K562 (cell line): ENCODE data around the gene MEP1B. TPM values are rescaled to one million over a fixed set of nuclear protein-coding genes. Genes with fewer than 3 reads are reported as not detected.

Source experiments
- ATAC-seq: fragments of 200-7000 bp; cut with Tn5 transposase; 3 replicates; pipeline ENCODE4 v1.9.1; 2020; ENCODE audit warnings: moderate library complexity
- BruUV-seq: library from RNA; stranded (reverse); fragments of 400-500 nt; replicated peaks from 2 replicates; lab custom pipeline; 2021; lab: Mats Ljungman, UMichigan
- CTCF ChIA-PET: fragments of 300-600 bp; formaldehyde crosslinking; extraction: SDS; loops from one replicate; lab custom pipeline; 2021; ENCODE audit warnings: low intra/inter-chr PET ratio; lab: Yijun Ruan, JAX
- POLR2A ChIA-PET: fragments of 300-600, 350-650 bp; sonication (Branson Sonifier 250); formaldehyde crosslinking; extraction: SDS; loops from one replicate; lab custom pipeline; 2021; ENCODE audit warnings: antibody characterized with exemption, inconsistent platforms; lab: Yijun Ruan, JAX
- DNase-seq, 4 experiments: peaks; one replicate each; pipeline versions ENCODE4 v3.0.0 to v3.0.0-alpha.2; 2011 to 2018; ENCODE audit warnings: low spot score in 3 of 4, mixed read lengths in 3 of 4; ENCODE audit errors: extremely low read depth in 1 of 4
- FAIRE-seq: peaks from 2 replicates; lab custom pipeline; 2011; peaks lifted over from hg19 to GRCh38; lab: Jason Lieb, UNC
- H2AFZ ChIP-seq: 2 replicates; pipeline ENCODE4 v1.6.0; 2011; ENCODE audit warnings: low read depth, low read length, control low read depth, inconsistent platforms
- H3K27ac ChIP-seq: fragments of 200-600 bp; 3 replicates; pipeline ENCODE4 v1.8.0; 2011; ENCODE audit warnings: low read depth, mild to moderate bottlenecking, control low read depth, inconsistent platforms, low read length, moderate library complexity, mixed read lengths; ENCODE audit errors: extremely low read depth
- H3K27me3 ChIP-seq, 2 experiments: fragments of 300-600 bp in 1 of 2; 2 replicates in 1 of 2; 3 replicates in 1 of 2; pipeline versions ENCODE4 v1.6.0 to v1.8.0; 2011; ENCODE audit warnings: inconsistent platforms in 2 of 2, low read length in 2 of 2, mild to moderate bottlenecking in 1 of 2, mixed read lengths in 1 of 2, moderate library complexity in 1 of 2; ENCODE audit not compliant: control insufficient read depth in 2 of 2, insufficient read depth in 2 of 2
- H3K36me3 ChIP-seq: fragments of 300-600 bp; 3 replicates; pipeline ENCODE4 v1.8.0; 2011; ENCODE audit warnings: mild to moderate bottlenecking, low read length, inconsistent platforms; ENCODE audit not compliant: control insufficient read depth, insufficient read depth
- H3K4me1 ChIP-seq, 2 experiments: fragments of 200-600 bp in 1 of 2; replicated peaks in 1 of 2; 2 replicates in 1 of 2; 3 replicates in 1 of 2; pipeline versions ENCODE4 v1.5.1 to v1.8.0; 2011; ENCODE audit warnings: inconsistent platforms in 2 of 2, low read length in 2 of 2, mild to moderate bottlenecking in 1 of 2, mixed read lengths in 1 of 2, moderate library complexity in 1 of 2; ENCODE audit not compliant: control insufficient read depth in 2 of 2, insufficient read depth in 2 of 2
- H3K4me2 ChIP-seq: 2 replicates; pipeline ENCODE4 v1.6.1; 2011; ENCODE audit warnings: low read length, control low read depth, inconsistent platforms, mixed read lengths; ENCODE audit not compliant: insufficient read depth
- H3K4me3 ChIP-seq: fragments of 200-600 bp; sonication (generic), shearing (Covaris generic); 2 replicates; pipeline ENCODE4 v1.5.1; 2016; ENCODE audit warnings: control low read depth, inconsistent platforms
- H3K79me2 ChIP-seq: fragments of 200-600 bp; 3 replicates; pipeline ENCODE4 v1.8.0; 2011; ENCODE audit warnings: low read length, inconsistent platforms; ENCODE audit not compliant: control insufficient read depth, insufficient read depth
- H3K9ac ChIP-seq, 2 experiments: 2 replicates each; pipeline versions ENCODE4 v1.6.0 to v1.6.1; 2011; ENCODE audit warnings: low read depth in 2 of 2, low read length in 2 of 2, control low read depth in 1 of 2, inconsistent platforms in 1 of 2, mild to moderate bottlenecking in 1 of 2, mixed read lengths in 1 of 2; ENCODE audit not compliant: insufficient read depth in 1 of 2
- H3K9me1 ChIP-seq: one replicate; pipeline ENCODE4 v1.6.0; 2011; ENCODE audit warnings: inconsistent platforms, mild to moderate bottlenecking, low read length, moderate library complexity; ENCODE audit not compliant: control insufficient read depth, insufficient read depth
- H3K9me3 ChIP-seq: replicated peaks from 2 replicates; pipeline ENCODE4 v1.5.1; 2011; ENCODE audit warnings: low read depth, low read length, inconsistent platforms; ENCODE audit not compliant: control insufficient read depth, insufficient read depth
- H4K20me1 ChIP-seq: replicated peaks from 2 replicates; pipeline ENCODE4 v1.6.1; 2011; ENCODE audit warnings: low read length, inconsistent platforms, mixed read lengths; ENCODE audit not compliant: control insufficient read depth, insufficient read depth
- GABPB1 ChIP-seq: sonication (generic); formaldehyde crosslinking; IDR thresholded peaks from 2 replicates; pipeline ENCODE4 v1.8.0; 2022; ENCODE audit warnings: mild to moderate bottlenecking, missing genetic modification reagents
- HINFP ChIP-seq: fragments of 450-650 bp; conservative IDR thresholded peaks from 2 replicates; pipeline ENCODE4 v1.6.1; 2016; ENCODE audit warnings: missing genetic modification characterization, low read depth, mild to moderate bottlenecking, control low read depth, missing compliant biosample characterization
- NBN ChIP-seq: fragments of 450-650 bp; IDR thresholded peaks from 2 replicates; pipeline ENCODE4 v1.6.1; 2016; ENCODE audit warnings: low read depth, mild to moderate bottlenecking
- SIN3A ChIP-seq, 2 experiments: fragments of 150-350 bp in 1 of 2; IDR thresholded peaks; 2 replicates each; pipeline ENCODE4 v1.6.1; 2011 to 2016; ENCODE audit warnings: borderline replicate concordance in 2 of 2, low read depth in 2 of 2, low read length in 2 of 2, mild to moderate bottlenecking in 2 of 2, moderate library complexity in 2 of 2; ENCODE audit not compliant: control insufficient read depth in 1 of 2
- TOE1 ChIP-seq, 2 experiments: fragments of 450-650 bp in 1 of 2; sonication (generic) in 1 of 2; formaldehyde crosslinking in 1 of 2; IDR thresholded peaks; 2 replicates each; pipeline versions ENCODE4 v1.7.1 to v1.8.0; 2016 to 2022; ENCODE audit warnings: borderline replicate concordance in 2 of 2, mild to moderate bottlenecking in 2 of 2, antibody characterized with exemption in 1 of 2, inconsistent platforms in 1 of 2, low read depth in 1 of 2, missing genetic modification reagents in 1 of 2, moderate library complexity in 1 of 2
- WGBS: fragments of 100-300 bp; shearing (Covaris generic); methylation state at CpG from one replicate; pipeline ENCODE4 v1.1.6; 2016; ENCODE audit warnings: low coverage, mixed read lengths; ENCODE audit not compliant: insufficient coverage; ENCODE audit errors: missing lambda C conversion rate; 5-methylcytosine and 5-hydroxymethylcytosine counted together
- in situ Hi-C: fragments of 300-500 bp; cut with MboI; formaldehyde crosslinking; loops from 4 replicates; pipeline ENCODE4 v1.15.0; 2018; ENCODE audit warnings: inconsistent platforms, mixed read lengths
- intact Hi-C: fragments of 100-400 bp; cut with micrococcal nuclease; formaldehyde crosslinking; loops from 2 replicates; pipeline ENCODE4 v1.14.2; 2022
- polyA plus RNA-seq, 8 experiments: library from polyadenylated mRNA; depleted of rRNA in 4 of 8; stranded (reverse) in 5 of 8; unstranded in 3 of 8; fragments of >200 nt; fragmentation: Nextera tagmentation in 2 of 8; fragmentation: Illumina TruSeq in 1 of 8; extraction: Ambion mirVana in 2 of 8; extraction: Trizol in 1 of 8; gene quantifications; 2 replicates each; pipeline versions ENCODE4 v1.2.1 to v1.2.3, GENCODE V29; 2011 to 2014; ENCODE audit warnings: inconsistent platforms in 1 of 8, missing spikeins in 1 of 8
- total RNA-seq, 7 experiments: library from RNA; depleted of rRNA in 6 of 7; stranded (reverse); fragments of >200 nt in 6 of 7; fragmentation: Illumina TruSeq in 2 of 7; extraction: Trizol in 2 of 7; gene quantifications; 2 replicates each; pipeline versions ENCODE4 v1.2.1 to v1.2.3, GENCODE V29; 2011 to 2021; ENCODE audit warnings: low replicate concordance in 1 of 7
- TF ChIP-seq, protein P1 (sequence below), 3 experiments: IDR thresholded peaks in 2 of 3; conservative IDR thresholded peaks in 1 of 3; 2 replicates each; pipeline ENCODE4 v1.5.1; 2011 to 2012; ENCODE audit warnings: low read length in 3 of 3, mild to moderate bottlenecking in 3 of 3, control low read depth in 2 of 3, improper control_type of control experiment in 1 of 3, inconsistent platforms in 1 of 3, low read depth in 1 of 3, mixed read lengths in 1 of 3, moderate library complexity in 1 of 3; ENCODE audit not compliant: insufficient read depth in 2 of 3

MEP1B gene
- total and polyA plus RNA-seq, 9 of the 15 experiments (the other 6 are each of a cell fraction or from before 2014, with no cell fraction given), result 0.03 to 0.11 TPM; not detected in 7

- TF ChIP-seq GABPB1 (CRISPR knock-in tag) (no peak), SIN3A (IDR thresholded peaks at IDR 0.05; ENCODE audit: borderline replicate concordance in 2 of 2, control insufficient read depth in 1 of 2, low read depth in 2 of 2, low read length in 2 of 2) (no peak), NBN (no peak), TOE1 (IDR thresholded peaks at IDR 0.05; ENCODE audit: borderline replicate concordance) (no peak), TOE1 (CRISPR knock-in tag; IDR thresholded peaks at IDR 0.05; ENCODE audit: borderline replicate concordance, low read depth) (no peak)
- TF ChIP-seq, all 486 proteins: peak for 0
These were observed 69.7 kb downstream of the MEP1B start (continued) for GRCh38 chr18:32259553-32259952.

DNA sequence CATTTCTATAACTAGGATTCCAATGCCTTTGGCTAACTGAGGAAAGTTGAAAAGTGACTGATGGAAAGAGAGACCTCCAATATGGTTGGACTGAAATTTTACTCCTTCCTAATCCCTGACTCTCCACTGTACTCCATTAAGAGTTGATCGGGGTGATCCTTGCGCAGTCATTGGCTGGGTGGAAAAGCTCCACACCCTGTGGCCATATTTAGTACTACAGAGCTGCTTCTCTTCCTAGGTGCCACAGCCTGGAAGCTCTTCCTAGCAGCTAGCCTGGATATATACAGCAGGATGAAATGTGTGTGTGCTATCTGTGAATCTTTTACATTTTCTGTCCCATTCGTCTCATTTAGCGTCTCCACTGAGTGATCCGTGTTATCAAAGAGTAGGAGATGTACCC lies 71.2 kb downstream of the MEP1B start:
- peak; percentile 78 for ATAC-seq
- 1% methylated on average over 5 of the region's 5 CpGs for WGBS
- Histone ChIP-seq H3K4me1 (no peaks in the 10 kb centered on the region), H3K79me2 (no peaks in the 10 kb centered on the region)
- intact Hi-C loops, result no loop called here
- no peak for TF ChIP-seq HINFP (tag)
- TF ChIP-seq, protein P1, sequence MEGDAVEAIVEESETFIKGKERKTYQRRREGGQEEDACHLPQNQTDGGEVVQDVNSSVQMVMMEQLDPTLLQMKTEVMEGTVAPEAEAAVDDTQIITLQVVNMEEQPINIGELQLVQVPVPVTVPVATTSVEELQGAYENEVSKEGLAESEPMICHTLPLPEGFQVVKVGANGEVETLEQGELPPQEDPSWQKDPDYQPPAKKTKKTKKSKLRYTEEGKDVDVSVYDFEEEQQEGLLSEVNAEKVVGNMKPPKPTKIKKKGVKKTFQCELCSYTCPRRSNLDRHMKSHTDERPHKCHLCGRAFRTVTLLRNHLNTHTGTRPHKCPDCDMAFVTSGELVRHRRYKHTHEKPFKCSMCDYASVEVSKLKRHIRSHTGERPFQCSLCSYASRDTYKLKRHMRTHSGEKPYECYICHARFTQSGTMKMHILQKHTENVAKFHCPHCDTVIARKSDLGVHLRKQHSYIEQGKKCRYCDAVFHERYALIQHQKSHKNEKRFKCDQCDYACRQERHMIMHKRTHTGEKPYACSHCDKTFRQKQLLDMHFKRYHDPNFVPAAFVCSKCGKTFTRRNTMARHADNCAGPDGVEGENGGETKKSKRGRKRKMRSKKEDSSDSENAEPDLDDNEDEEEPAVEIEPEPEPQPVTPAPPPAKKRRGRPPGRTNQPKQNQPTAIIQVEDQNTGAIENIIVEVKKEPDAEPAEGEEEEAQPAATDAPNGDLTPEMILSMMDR (IDR thresholded peaks at IDR 0.05 in 2 of 3, conservative IDR thresholded peaks at IDR 0.05 in 1 of 3; ENCODE audit: insufficient read depth in 2 of 3, low read depth in 1 of 3, low read length in 3 of 3), result 0 out of 6 replicates have a peak, but pooled peaks of 2 of the 3 experiments have one; percentile 8 to 16
- TF ChIP-seq, all 486 proteins: peak for 1
- ChIA-PET CTCF (no interaction called here), POLR2A (interaction anchor here (0.7 kb wide), 2 partner anchors 25 to 1372 kb away, joined by 3 read pairs; no protein-coding TSS in a partner anchor)
- no peak overlapping the region for H2AFZ ChIP-seq
- H3K9ac ChIP-seq, result no peak overlapping the region
- no peaks in the 10 kb centered on the region for H3K36me3 ChIP-seq
- H3K9me3 ChIP-seq, result no peaks in the 10 kb centered on the region
- H3K4me3 ChIP-seq, result no peak overlapping the region
- no peak overlapping the region for H3K27ac ChIP-seq
- no TSS peak for BruUV-seq
- no peaks in the 10 kb centered on the region for H3K9me1 ChIP-seq
- no peaks in the 10 kb centered on the region for H3K27me3 ChIP-seq
- H4K20me1 ChIP-seq, result no peaks in the 10 kb centered on the region; the same call in 1 of the 2 replicates
- in situ Hi-C loops, result no loop called here
- FAIRE-seq (no peak), DNase-seq (peak in 2 of 4 experiments; percentile 29 to 33)
- H3K4me2 ChIP-seq, result no peak overlapping the region
